GM23338 (cell line): ENCODE results near the gene ERRFI1. TPM values are rescaled to one million over a fixed set of nuclear protein-coding genes. Genes with fewer than 3 reads are reported as not detected.

ENCODE experiments used
- ATAC-seq: fragments of 200-7000 bp; cut with Tn5 transposase; 3 replicates; pipeline ENCODE4 v1.9.1; 2020
- DNase-seq: peaks from one replicate; pipeline ENCODE4 v3.0.0-alpha.2; 2015; ENCODE audit warnings: low spot score
- H2AFZ ChIP-seq: fragments of 200-600 bp; sonication (generic); 2 replicates; pipeline ENCODE4 v1.8.0; 2016; ENCODE audit warnings: antibody characterized with exemption, mild to moderate bottlenecking, moderate library complexity
- H3F3A ChIP-seq: fragments of 200-600 bp; sonication (generic); replicated peaks from 2 replicates; pipeline ENCODE4 v1.8.0; 2017; ENCODE audit warnings: antibody characterized with exemption, mixed run types, low read depth
- H3K27ac ChIP-seq: fragments of 200-600 bp; sonication (generic); 2 replicates; pipeline ENCODE4 v1.6.1; 2016; ENCODE audit warnings: low read depth
- H3K27me3 ChIP-seq: fragments of 200-600 bp; sonication (generic); 2 replicates; pipeline ENCODE4 v1.8.0; 2016; ENCODE audit warnings: mild to moderate bottlenecking, mixed run types, moderate library complexity; ENCODE audit not compliant: insufficient read depth
- H3K36me3 ChIP-seq: fragments of 200-600 bp; sonication (generic); 2 replicates; pipeline ENCODE4 v1.8.0; 2016; ENCODE audit warnings: mild to moderate bottlenecking; ENCODE audit not compliant: insufficient read depth
- H3K4me1 ChIP-seq: fragments of 200-600 bp; sonication (generic); 2 replicates; pipeline ENCODE4 v1.8.0; 2016; ENCODE audit warnings: mild to moderate bottlenecking, moderate library complexity; ENCODE audit not compliant: insufficient read depth
- H3K4me2 ChIP-seq: fragments of 200-600 bp; sonication (generic); 2 replicates; pipeline ENCODE4 v1.7.1; 2017; ENCODE audit warnings: mixed run types
- H3K4me3 ChIP-seq: fragments of 200-600 bp; sonication (generic); 2 replicates; pipeline ENCODE4 v1.6.1; 2016; ENCODE audit warnings: mixed run types
- H3K79me2 ChIP-seq: fragments of 200-600 bp; sonication (generic); replicated peaks from 2 replicates; pipeline ENCODE4 v1.8.0; 2017; ENCODE audit warnings: mild to moderate bottlenecking; ENCODE audit not compliant: insufficient read depth
- H3K9me2 ChIP-seq: fragments of 200-600 bp; sonication (generic); 2 replicates; pipeline ENCODE4 v1.8.0; 2017; ENCODE audit not compliant: insufficient read depth
- H4K20me1 ChIP-seq: fragments of 200-600 bp; sonication (generic); replicated peaks from 2 replicates; pipeline ENCODE4 v1.8.0; 2017; ENCODE audit warnings: mild to moderate bottlenecking; ENCODE audit not compliant: insufficient read depth
- H3K27ac Mint-ChIP-seq: 2 replicates; pipeline ENCODE4 v1.8.0; 2020; ENCODE audit warnings: inconsistent platforms, mild to moderate bottlenecking, moderate library complexity, mixed read lengths
- H3K27me3 Mint-ChIP-seq: 3 replicates; pipeline ENCODE4 v1.8.0; 2022; ENCODE audit warnings: low read depth, mild to moderate bottlenecking, moderate library complexity, mixed read lengths, inconsistent platforms; ENCODE audit not compliant: insufficient read depth, poor library complexity
- H3K36me3 Mint-ChIP-seq: 3 replicates; pipeline ENCODE4 v1.8.0; 2021; ENCODE audit warnings: low read depth, mild to moderate bottlenecking, inconsistent platforms, moderate library complexity, mixed read lengths
- H3K4me1 Mint-ChIP-seq: 3 replicates; pipeline ENCODE4 v1.8.0; 2020; ENCODE audit warnings: mild to moderate bottlenecking, inconsistent platforms, mixed read lengths
- H3K4me3 Mint-ChIP-seq: 3 replicates; pipeline ENCODE4 v1.8.0; 2021; ENCODE audit warnings: moderate library complexity, mild to moderate bottlenecking, inconsistent platforms, mixed read lengths
- H3K9me3 Mint-ChIP-seq: 3 replicates; pipeline ENCODE4 v1.8.0; 2020; ENCODE audit warnings: moderate library complexity, mild to moderate bottlenecking, inconsistent platforms, mixed read lengths
- CREB1 ChIP-seq: fragments of 250-450 bp; sonication (Bioruptor Pico); IDR thresholded peaks from 2 replicates; pipeline ENCODE4 v1.5.0; 2020; ENCODE audit warnings: low read depth, mild to moderate bottlenecking, moderate library complexity
- EZH2phosphoT487 ChIP-seq: fragments of 200-600 bp; sonication (generic); IDR thresholded peaks from one replicate; pipeline ENCODE4 v1.8.1; 2018; ENCODE audit warnings: antibody characterized with exemption; ENCODE audit not compliant: unreplicated experiment
- JUNB ChIP-seq: IDR thresholded peaks from one replicate; pipeline ENCODE4 v1.6.1; 2016; ENCODE audit warnings: antibody characterized with exemption; ENCODE audit not compliant: unreplicated experiment
- NANOG ChIP-seq: IDR thresholded peaks from 2 replicates; pipeline ENCODE4 v1.6.1; 2016; ENCODE audit warnings: antibody characterized with exemption, borderline replicate concordance
- POLR2AphosphoS5 ChIP-seq: IDR thresholded peaks from 2 replicates; pipeline ENCODE4 v1.6.1; 2016; ENCODE audit warnings: antibody characterized with exemption, low read depth
- STAT1 ChIP-seq: IDR thresholded peaks from one replicate; pipeline ENCODE4 v1.6.1; 2016; ENCODE audit warnings: antibody characterized with exemption; ENCODE audit not compliant: unreplicated experiment
- ZNF114 ChIP-seq: fragments of 250-450 bp; sonication (Bioruptor Pico); IDR thresholded peaks from 2 replicates; pipeline ENCODE4 v1.5.0; 2020; ENCODE audit warnings: mild to moderate bottlenecking, moderate library complexity
- ZNF331 ChIP-seq: fragments of 250-450 bp; sonication (Bioruptor Pico); IDR thresholded peaks from 2 replicates; pipeline ENCODE4 v1.5.0; 2020; ENCODE audit warnings: low read depth, mild to moderate bottlenecking, moderate library complexity
- polyA plus RNA-seq: library from polyadenylated mRNA; unstranded; fragments of >200 nt; fragmentation: Nextera tagmentation; extraction: Ambion mirVana; gene quantifications from 2 replicates; pipeline ENCODE4 v1.2.1, GENCODE V29; 2016
- total RNA-seq: library from RNA; depleted of rRNA; stranded (reverse); fragments of >200 nt; shearing (Covaris generic); gene quantifications from 2 replicates; pipeline ENCODE4 v1.2.3, GENCODE V29; 2014
- TF ChIP-seq, protein P1 (sequence below): fragments of 250-450 bp; sonication (Bioruptor Pico); IDR thresholded peaks from 2 replicates; pipeline ENCODE4 v1.5.0; 2020; ENCODE audit warnings: mild to moderate bottlenecking, moderate library complexity

The ERRFI1 gene
- total and polyA plus RNA-seq, 2 experiments from 2014 or later, result 22.9 to 59.8 TPM

DNA sequence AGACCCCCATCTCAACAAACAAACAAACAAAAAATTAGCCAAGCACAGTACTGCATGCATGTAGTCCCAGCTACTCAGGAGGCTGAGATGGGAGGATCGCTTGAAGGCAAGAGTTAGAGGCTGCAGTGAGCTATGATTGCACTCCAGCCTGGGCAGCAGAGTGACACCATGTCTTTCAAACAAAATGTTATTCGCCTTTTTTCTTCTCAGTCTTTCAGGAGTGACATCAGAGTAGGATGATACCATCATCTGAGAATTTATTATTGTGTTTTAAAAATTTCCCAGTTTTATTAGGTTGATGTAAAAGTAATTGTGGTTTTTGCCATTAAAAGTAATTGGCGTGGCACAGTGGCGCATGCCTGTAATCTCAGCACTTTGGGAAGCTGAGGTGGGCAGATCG lies 53.8 kb downstream of the ERRFI1 start (continued):
- TF ChIP-seq ZNF114 (CRISPR knock-in tag) (no peak), CREB1 (no peak), STAT1 (no peak), POLR2AphosphoS5 (no peak)
- TF ChIP-seq, protein P1, sequence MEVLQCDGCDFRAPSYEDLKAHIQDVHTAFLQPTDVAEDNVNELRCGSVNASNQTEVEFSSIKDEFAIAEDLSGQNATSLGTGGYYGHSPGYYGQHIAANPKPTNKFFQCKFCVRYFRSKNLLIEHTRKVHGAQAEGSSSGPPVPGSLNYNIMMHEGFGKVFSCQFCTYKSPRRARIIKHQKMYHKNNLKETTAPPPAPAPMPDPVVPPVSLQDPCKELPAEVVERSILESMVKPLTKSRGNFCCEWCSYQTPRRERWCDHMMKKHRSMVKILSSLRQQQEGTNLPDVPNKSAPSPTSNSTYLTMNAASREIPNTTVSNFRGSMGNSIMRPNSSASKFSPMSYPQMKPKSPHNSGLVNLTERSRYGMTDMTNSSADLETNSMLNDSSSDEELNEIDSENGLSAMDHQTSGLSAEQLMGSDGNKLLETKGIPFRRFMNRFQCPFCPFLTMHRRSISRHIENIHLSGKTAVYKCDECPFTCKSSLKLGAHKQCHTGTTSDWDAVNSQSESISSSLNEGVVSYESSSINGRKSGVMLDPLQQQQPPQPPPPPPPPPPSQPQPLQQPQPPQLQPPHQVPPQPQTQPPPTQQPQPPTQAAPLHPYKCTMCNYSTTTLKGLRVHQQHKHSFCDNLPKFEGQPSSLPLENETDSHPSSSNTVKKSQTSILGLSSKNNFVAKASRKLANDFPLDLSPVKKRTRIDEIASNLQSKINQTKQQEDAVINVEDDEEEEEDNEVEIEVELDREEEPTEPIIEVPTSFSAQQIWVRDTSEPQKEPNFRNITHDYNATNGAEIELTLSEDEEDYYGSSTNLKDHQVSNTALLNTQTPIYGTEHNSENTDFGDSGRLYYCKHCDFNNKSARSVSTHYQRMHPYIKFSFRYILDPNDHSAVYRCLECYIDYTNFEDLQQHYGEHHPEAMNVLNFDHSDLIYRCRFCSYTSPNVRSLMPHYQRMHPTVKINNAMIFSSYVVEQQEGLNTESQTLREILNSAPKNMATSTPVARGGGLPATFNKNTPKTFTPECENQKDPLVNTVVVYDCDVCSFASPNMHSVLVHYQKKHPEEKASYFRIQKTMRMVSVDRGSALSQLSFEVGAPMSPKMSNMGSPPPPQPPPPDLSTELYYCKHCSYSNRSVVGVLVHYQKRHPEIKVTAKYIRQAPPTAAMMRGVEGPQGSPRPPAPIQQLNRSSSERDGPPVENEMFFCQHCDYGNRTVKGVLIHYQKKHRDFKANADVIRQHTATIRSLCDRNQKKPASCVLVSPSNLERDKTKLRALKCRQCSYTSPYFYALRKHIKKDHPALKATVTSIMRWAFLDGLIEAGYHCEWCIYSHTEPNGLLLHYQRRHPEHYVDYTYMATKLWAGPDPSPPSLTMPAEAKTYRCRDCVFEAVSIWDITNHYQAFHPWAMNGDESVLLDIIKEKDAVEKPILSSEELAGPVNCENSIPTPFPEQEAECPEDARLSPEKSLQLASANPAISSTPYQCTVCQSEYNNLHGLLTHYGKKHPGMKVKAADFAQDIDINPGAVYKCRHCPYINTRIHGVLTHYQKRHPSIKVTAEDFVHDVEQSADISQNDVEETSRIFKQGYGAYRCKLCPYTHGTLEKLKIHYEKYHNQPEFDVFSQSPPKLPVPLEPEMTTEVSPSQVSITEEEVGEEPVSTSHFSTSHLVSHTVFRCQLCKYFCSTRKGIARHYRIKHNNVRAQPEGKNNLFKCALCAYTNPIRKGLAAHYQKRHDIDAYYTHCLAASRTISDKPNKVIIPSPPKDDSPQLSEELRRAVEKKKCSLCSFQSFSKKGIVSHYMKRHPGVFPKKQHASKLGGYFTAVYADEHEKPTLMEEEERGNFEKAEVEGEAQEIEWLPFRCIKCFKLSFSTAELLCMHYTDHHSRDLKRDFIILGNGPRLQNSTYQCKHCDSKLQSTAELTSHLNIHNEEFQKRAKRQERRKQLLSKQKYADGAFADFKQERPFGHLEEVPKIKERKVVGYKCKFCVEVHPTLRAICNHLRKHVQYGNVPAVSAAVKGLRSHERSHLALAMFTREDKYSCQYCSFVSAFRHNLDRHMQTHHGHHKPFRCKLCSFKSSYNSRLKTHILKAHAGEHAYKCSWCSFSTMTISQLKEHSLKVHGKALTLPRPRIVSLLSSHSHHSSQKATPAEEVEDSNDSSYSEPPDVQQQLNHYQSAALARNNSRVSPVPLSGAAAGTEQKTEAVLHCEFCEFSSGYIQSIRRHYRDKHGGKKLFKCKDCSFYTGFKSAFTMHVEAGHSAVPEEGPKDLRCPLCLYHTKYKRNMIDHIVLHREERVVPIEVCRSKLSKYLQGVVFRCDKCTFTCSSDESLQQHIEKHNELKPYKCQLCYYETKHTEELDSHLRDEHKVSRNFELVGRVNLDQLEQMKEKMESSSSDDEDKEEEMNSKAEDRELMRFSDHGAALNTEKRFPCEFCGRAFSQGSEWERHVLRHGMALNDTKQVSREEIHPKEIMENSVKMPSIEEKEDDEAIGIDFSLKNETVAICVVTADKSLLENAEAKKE (CRISPR knock-in tag), result no peak

DNA sequence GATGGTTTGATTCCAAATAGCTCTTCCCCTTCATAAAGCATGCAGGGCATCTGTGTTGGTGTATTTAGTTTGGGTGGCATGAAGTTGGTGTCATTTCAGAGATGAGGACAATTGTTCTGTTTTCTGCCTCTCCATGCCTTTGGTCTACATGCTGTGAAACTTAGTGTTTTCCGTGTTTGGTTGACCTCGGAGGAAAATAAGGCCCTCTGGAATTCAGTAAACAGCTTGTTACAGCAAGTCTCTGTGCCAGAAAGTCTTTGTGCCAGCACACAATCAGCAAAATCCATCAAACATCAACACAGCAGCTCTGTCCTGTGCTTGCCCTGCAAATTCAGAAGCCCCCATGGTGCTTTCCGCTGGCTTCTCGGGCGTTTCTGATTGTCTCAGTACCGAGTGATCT lies 55.1 kb downstream of the ERRFI1 start:
- Histone ChIP-seq H3K27me3 (no peaks in the 10 kb centered on the region), H3K79me2 (peaks cover 45% of the 10 kb centered on the region), H3K9me2 (no peaks in the 10 kb centered on the region), H4K20me1 (peaks cover 21% of the 10 kb centered on the region), H2AFZ (no peak overlapping the region), H3K36me3 (peaks cover 47% of the 10 kb centered on the region), H3F3A (no peaks in the 10 kb centered on the region), H3K4me3 (no peak overlapping the region), H3K27ac (no peak overlapping the region), H3K4me2 (no peak overlapping the region), H3K4me1 (no peaks in the 10 kb centered on the region)
- Mint-ChIP-seq H3K9me3 (no peaks in the 10 kb centered on the region), H3K27ac (no peak overlapping the region), H3K4me1 (peaks cover 2% of the 10 kb centered on the region; the same call in 1 of the 3 replicates), H3K27me3 (peaks cover 8% of the 10 kb centered on the region), H3K36me3 (peaks cover 69% of the 10 kb centered on the region), H3K4me3 (no peak overlapping the region)
- ATAC-seq (no peak), DNase-seq (no peak)
- TF ChIP-seq JUNB (no peak), ZNF114 (CRISPR knock-in tag) (no peak), POLR2AphosphoS5 (no peak), STAT1 (no peak), NANOG (no peak), EZH2phosphoT487 (no peak), ZNF331 (no peak)
- TF ChIP-seq, protein P1 (CRISPR knock-in tag), result no peak
